ENCODE measurements around the gene MRTFA.

DNA sequence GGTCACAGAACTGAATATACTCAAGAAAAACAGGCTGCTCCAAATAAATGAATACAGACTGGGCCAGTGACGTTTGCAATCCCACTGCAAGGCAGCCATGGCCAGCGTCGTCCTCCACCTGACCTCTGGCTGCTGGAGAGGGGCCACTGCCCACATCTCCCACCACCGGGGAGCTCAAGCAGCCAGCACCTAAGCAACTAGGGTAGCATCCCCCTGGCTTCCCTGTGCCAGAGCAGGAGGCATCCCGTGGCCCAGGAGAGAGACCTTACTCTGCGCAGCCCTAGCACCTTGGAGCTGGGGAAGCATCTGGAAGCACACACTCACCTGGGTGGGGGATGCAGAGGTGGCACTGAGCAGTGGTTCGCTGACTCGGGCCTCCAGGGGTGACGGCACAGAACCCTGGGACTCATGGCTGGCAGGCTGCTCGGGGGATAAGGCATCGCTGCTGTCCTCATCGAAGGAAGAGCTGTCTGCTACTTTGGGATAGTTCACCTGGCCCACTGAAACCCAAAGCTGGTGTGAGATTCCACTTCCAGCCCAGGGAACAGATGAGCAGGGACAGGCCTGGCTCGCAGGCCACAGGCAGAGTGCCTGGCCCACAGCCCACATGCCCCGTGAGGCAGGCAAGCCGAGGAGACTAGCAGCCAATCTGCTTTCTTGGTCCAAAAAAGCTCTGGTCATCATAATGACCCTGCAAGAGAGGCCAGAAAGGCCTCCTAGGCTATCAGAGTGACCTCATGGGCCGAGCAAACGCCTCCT, 212.5 kb downstream of the MRTFA start:
- TF ChIP-seq FOXA1 (IDR thresholded peaks at IDR 0.05), result no peak
- TF ChIP-seq, protein P1, sequence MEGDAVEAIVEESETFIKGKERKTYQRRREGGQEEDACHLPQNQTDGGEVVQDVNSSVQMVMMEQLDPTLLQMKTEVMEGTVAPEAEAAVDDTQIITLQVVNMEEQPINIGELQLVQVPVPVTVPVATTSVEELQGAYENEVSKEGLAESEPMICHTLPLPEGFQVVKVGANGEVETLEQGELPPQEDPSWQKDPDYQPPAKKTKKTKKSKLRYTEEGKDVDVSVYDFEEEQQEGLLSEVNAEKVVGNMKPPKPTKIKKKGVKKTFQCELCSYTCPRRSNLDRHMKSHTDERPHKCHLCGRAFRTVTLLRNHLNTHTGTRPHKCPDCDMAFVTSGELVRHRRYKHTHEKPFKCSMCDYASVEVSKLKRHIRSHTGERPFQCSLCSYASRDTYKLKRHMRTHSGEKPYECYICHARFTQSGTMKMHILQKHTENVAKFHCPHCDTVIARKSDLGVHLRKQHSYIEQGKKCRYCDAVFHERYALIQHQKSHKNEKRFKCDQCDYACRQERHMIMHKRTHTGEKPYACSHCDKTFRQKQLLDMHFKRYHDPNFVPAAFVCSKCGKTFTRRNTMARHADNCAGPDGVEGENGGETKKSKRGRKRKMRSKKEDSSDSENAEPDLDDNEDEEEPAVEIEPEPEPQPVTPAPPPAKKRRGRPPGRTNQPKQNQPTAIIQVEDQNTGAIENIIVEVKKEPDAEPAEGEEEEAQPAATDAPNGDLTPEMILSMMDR (IDR thresholded peaks at IDR 0.05; ENCODE audit: low read depth, low read length, missing input control), result no peak
